H9 (cell line): Measurements from ENCODE around the gene HDAC7. TPM values are rescaled to one million over a fixed set of nuclear protein-coding genes. Genes with fewer than 3 reads are reported as not detected.

Experiments
- DNase-seq: peaks from one replicate; pipeline ENCODE4 v3.0.0-alpha.2; 2017
- H2AFZ ChIP-seq: one replicate; pipeline ENCODE4 v1.6.1; 2013; ENCODE audit warnings: mild to moderate bottlenecking, low read length, control low read depth, moderate library complexity
- H2AK5ac ChIP-seq: 2 replicates; pipeline ENCODE4 v1.6.1; 2013; ENCODE audit warnings: low read length, control low read depth, mixed read lengths; ENCODE audit not compliant: insufficient read length
- H2BK120ac ChIP-seq: one replicate; pipeline ENCODE4 v1.6.1; 2013; ENCODE audit warnings: low read depth, mild to moderate bottlenecking, low read length, control low read depth, inconsistent platforms; ENCODE audit not compliant: poor library complexity, severe bottlenecking
- H2BK12ac ChIP-seq: 2 replicates; pipeline ENCODE4 v1.6.1; 2013; ENCODE audit warnings: low read length, control low read depth, mixed read lengths, low read depth; ENCODE audit not compliant: insufficient read length
- H2BK15ac ChIP-seq: 2 replicates; pipeline ENCODE4 v1.6.1; 2013; ENCODE audit warnings: low read depth, low read length, control low read depth
- H2BK20ac ChIP-seq: one replicate; pipeline ENCODE4 v1.6.1; 2013; ENCODE audit warnings: low read depth, mild to moderate bottlenecking, low read length, control low read depth, inconsistent platforms; ENCODE audit not compliant: poor library complexity, severe bottlenecking
- H2BK5ac ChIP-seq: 2 replicates; pipeline ENCODE4 v1.6.1; 2013; ENCODE audit warnings: low read length, control low read depth, mixed read lengths; ENCODE audit not compliant: insufficient read length
- H3K14ac ChIP-seq: 2 replicates; pipeline ENCODE4 v1.6.1; 2013; ENCODE audit warnings: low read length, control low read depth; ENCODE audit not compliant: insufficient read depth
- H3K18ac ChIP-seq: 2 replicates; pipeline ENCODE4 v1.6.1; 2013; ENCODE audit warnings: low read depth, mild to moderate bottlenecking, mixed read lengths, low read length, control low read depth; ENCODE audit not compliant: insufficient read length
- H3K23ac ChIP-seq: 2 replicates; pipeline ENCODE4 v1.6.1; 2013; ENCODE audit warnings: low read length, control low read depth, mixed read lengths, low read depth; ENCODE audit not compliant: insufficient read length
- H3K23me2 ChIP-seq: 2 replicates; pipeline ENCODE4 v1.6.1; 2013; ENCODE audit warnings: low read depth, mild to moderate bottlenecking, mixed read lengths, low read length, control low read depth; ENCODE audit not compliant: insufficient read length, poor library complexity, severe bottlenecking
- H3K27ac ChIP-seq: 2 replicates; pipeline ENCODE4 v1.5.1; 2013; ENCODE audit warnings: low read length, control low read depth, mixed read lengths, low read depth; ENCODE audit not compliant: insufficient read length
- H3K27me3 ChIP-seq: 2 replicates; pipeline ENCODE4 v1.6.1; 2013; ENCODE audit warnings: low read length, control low read depth, inconsistent platforms; ENCODE audit not compliant: insufficient read depth
- H3K4ac ChIP-seq: 2 replicates; pipeline ENCODE4 v1.6.1; 2013; ENCODE audit warnings: low read depth, mild to moderate bottlenecking, control low read depth, inconsistent platforms, low read length, moderate library complexity
- H3K4me1 ChIP-seq: 2 replicates; pipeline ENCODE4 v1.6.1; 2013; ENCODE audit warnings: low read length, control low read depth, inconsistent platforms; ENCODE audit not compliant: insufficient read depth
- H3K4me2 ChIP-seq: 2 replicates; pipeline ENCODE4 v1.6.1; 2013; ENCODE audit warnings: low read length, control low read depth, mixed read lengths; ENCODE audit not compliant: insufficient read length, insufficient read depth
- H3K56ac ChIP-seq: 2 replicates; pipeline ENCODE4 v1.6.1; 2013; ENCODE audit warnings: low read depth, mild to moderate bottlenecking, mixed read lengths, low read length, control low read depth; ENCODE audit not compliant: insufficient read length
- H3K79me1 ChIP-seq: 2 replicates; pipeline ENCODE4 v1.6.1; 2013; ENCODE audit warnings: low read depth, mild to moderate bottlenecking, moderate library complexity, low read length, control low read depth, inconsistent platforms; ENCODE audit not compliant: insufficient read depth, poor library complexity, severe bottlenecking
- H3K79me2 ChIP-seq: 2 replicates; pipeline ENCODE4 v1.6.1; 2013; ENCODE audit warnings: low read length, control low read depth, inconsistent platforms; ENCODE audit not compliant: insufficient read depth
- H3K9ac ChIP-seq: 2 replicates; pipeline ENCODE4 v1.6.1; 2013; ENCODE audit warnings: low read length, control low read depth, mixed read lengths; ENCODE audit not compliant: insufficient read length; ENCODE audit errors: extremely low read depth
- H3K9me3 ChIP-seq: one replicate; pipeline ENCODE4 v1.6.1; 2013; ENCODE audit warnings: low read depth, low read length, inconsistent platforms; ENCODE audit not compliant: control insufficient read depth
- H3T11ph ChIP-seq: one replicate; pipeline ENCODE4 v1.6.1; 2013; ENCODE audit warnings: mild to moderate bottlenecking, low read length, control low read depth, inconsistent platforms
- H4K20me1 ChIP-seq: one replicate; pipeline ENCODE4 v1.6.1; 2013; ENCODE audit not compliant: control insufficient read depth, insufficient read length, insufficient read depth
- H4K5ac ChIP-seq: 2 replicates; pipeline ENCODE4 v1.6.1; 2013; ENCODE audit warnings: low read depth, mild to moderate bottlenecking, mixed read lengths, low read length, control low read depth; ENCODE audit not compliant: insufficient read length
- H4K8ac ChIP-seq: replicated peaks from 2 replicates; pipeline ENCODE4 v1.6.1; 2013; ENCODE audit warnings: low read length, control low read depth, mixed read lengths, low read depth; ENCODE audit not compliant: insufficient read length
- H4K91ac ChIP-seq: 2 replicates; pipeline ENCODE4 v1.6.1; 2013; ENCODE audit warnings: low read depth, mild to moderate bottlenecking, moderate library complexity, mixed read lengths, low read length, control low read depth; ENCODE audit not compliant: insufficient read length
- H3K27ac Mint-ChIP-seq, 3 experiments: 2 replicates in 2 of 3; 3 replicates in 1 of 3; pipeline ENCODE4 v1.8.0; 2020 to 2021; ENCODE audit warnings: mixed read lengths in 3 of 3, mild to moderate bottlenecking in 1 of 3, moderate library complexity in 1 of 3
- H3K27me3 Mint-ChIP-seq: 2 replicates; pipeline ENCODE4 v1.8.0; 2021; ENCODE audit warnings: low read depth, mild to moderate bottlenecking, moderate library complexity, mixed read lengths
- H3K36me3 Mint-ChIP-seq, 3 experiments: 2 replicates in 2 of 3; 3 replicates in 1 of 3; pipeline ENCODE4 v1.8.0; 2020 to 2021; ENCODE audit warnings: low read depth in 3 of 3, mixed read lengths in 3 of 3; ENCODE audit not compliant: insufficient read depth in 1 of 3
- H3K4me1 Mint-ChIP-seq, 2 experiments: 2 replicates each; pipeline ENCODE4 v1.8.0; 2020; ENCODE audit warnings: mixed read lengths in 2 of 2
- H3K4me3 Mint-ChIP-seq, 2 experiments: 2 replicates in 1 of 2; 3 replicates in 1 of 2; pipeline ENCODE4 v1.8.0; 2020 to 2021; ENCODE audit warnings: mild to moderate bottlenecking in 2 of 2, mixed read lengths in 2 of 2, moderate library complexity in 1 of 2
- H3K9me3 Mint-ChIP-seq, 2 experiments: 2 replicates in 1 of 2; 3 replicates in 1 of 2; pipeline ENCODE4 v1.8.0; 2020; ENCODE audit warnings: mild to moderate bottlenecking in 2 of 2, mixed read lengths in 2 of 2, moderate library complexity in 1 of 2
- CTCF ChIP-seq: fragments of 200-600 bp; sonication (generic); conservative IDR thresholded peaks from 3 replicates; pipeline ENCODE4 v1.8.0; 2021; ENCODE audit warnings: antibody characterized with exemption, mild to moderate bottlenecking
- WGBS: extraction: QIAGEN DNeasy Blood & Tissue Kit; methylation state at CpG from one replicate; pipeline ENCODE4 v1.1.7; 2013; ENCODE audit warnings: missing lambda C conversion rate, low lambda C conversion rate, mixed read lengths; ENCODE audit not compliant: insufficient read length; ENCODE audit errors: extremely low coverage; 5-methylcytosine and 5-hydroxymethylcytosine counted together
- total RNA-seq: library from RNA; stranded (reverse); gene quantifications from 2 replicates; pipeline ENCODE4 v1.2.1, GENCODE V29; 2021

HDAC7 gene
- total RNA-seq, 1 experiment from 2014 or later: 72.1 TPM

DNA sequence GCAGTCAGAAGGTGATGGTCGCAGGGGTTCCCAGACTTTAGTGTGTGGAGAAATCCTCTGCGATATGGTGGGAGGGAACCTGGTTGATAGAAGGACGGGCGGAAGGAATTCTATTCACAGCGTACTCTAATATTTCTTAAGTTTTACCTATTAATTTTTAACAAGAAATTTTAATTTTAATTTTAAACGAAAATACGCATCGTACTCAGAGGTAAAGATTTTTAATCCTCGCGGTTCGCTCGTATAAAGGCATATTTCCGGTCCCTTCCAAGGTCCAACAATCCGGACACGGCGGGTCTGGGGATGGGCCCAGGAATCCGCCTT is 47.0 kb downstream of the HDAC7 start:
- Histone ChIP-seq H3K9me3 (no peaks in the 10 kb centered on the region), H3T11ph (no peak overlapping the region), H2AFZ (no peak overlapping the region), H2BK120ac (no peak overlapping the region), H4K8ac (no peak overlapping the region), H3K9ac (no peak overlapping the region), H4K20me1 (peaks cover 3% of the 10 kb centered on the region), H2BK5ac (no peak overlapping the region), H3K18ac (no peak overlapping the region), H4K91ac (no peak overlapping the region), H2BK20ac (no peak overlapping the region), H2BK15ac (no peak overlapping the region), H3K79me2 (no peaks in the 10 kb centered on the region), H2BK12ac (no peak overlapping the region), H3K56ac (no peak overlapping the region), H3K4ac (no peak overlapping the region), H3K27me3 (no peaks in the 10 kb centered on the region), H3K23me2 (peaks cover 6% of the 10 kb centered on the region), H3K27ac (no peak overlapping the region), H4K5ac (no peak overlapping the region), H2AK5ac (no peak overlapping the region), H3K14ac (no peak overlapping the region), H3K4me2 (peak overlapping the region; percentile 69), H3K79me1 (no peaks in the 10 kb centered on the region), H3K23ac (no peak overlapping the region), H3K4me1 (peaks cover 6% of the 10 kb centered on the region)
- H3K27ac Mint-ChIP-seq: peak overlapping the region in 1 of 3 experiments; percentile 27; a peak in 1 of 7 replicates
- peaks cover 22% of the 10 kb centered on the region for H3K27me3 Mint-ChIP-seq
- H3K36me3 Mint-ChIP-seq: peaks cover 0 to 1% (median 0%) of the 10 kb centered on the region in 3 experiments; a peak in 2 of 7 replicates
- no CpG with 5 or more reads among the region's 17 CpGs for whole genome bisulfite sequencing
- no peak for TF ChIP-seq CTCF
- H3K4me3 Mint-ChIP-seq: peak overlapping the region; percentile 59 to 75
- H3K4me1 Mint-ChIP-seq: peaks cover 16 to 26% of the 10 kb centered on the region in 2 experiments
- no peaks in the 10 kb centered on the region for H3K9me3 Mint-ChIP-seq
- no peak for DNase-seq
